ENCODE results near the gene C5orf22. TPM values are rescaled to one million over a fixed set of nuclear protein-coding genes. Genes with fewer than 3 reads are reported as not detected.

The C5orf22 gene
- total and polyA plus RNA-seq, 2 donors (not counting 3 experiments of a cell fraction or from before 2014, with no cell fraction given), result 11.7 to 27.5 TPM

GRCh38 chr5:31516802-31517201 lies 15.3 kb upstream of the C5orf22 start:
- ChIA-PET CTCF (no interaction called here), POLR2A (no interaction called here)
- H3K79me2 ChIP-seq (ENCODE audit: control insufficient read depth, insufficient read depth, low read length), result no peaks in the 10 kb centered on the region
- H3K9me1 ChIP-seq (replicated peaks; ENCODE audit: control insufficient read depth, extremely low read depth, insufficient read depth, low read length), result no peaks in the 10 kb centered on the region
- dilution Hi-C loops (cut with MboI; ENCODE audit: extremely low pct_ligation_motif_present, low sequenced_read_pairs) (no loop called here), intact Hi-C loops (cut with micrococcal nuclease) (no loop called here)
- no peaks in the 10 kb centered on the region for H4K20me1 ChIP-seq (replicated peaks; ENCODE audit: control insufficient read depth, extremely low read depth, insufficient read depth, low read length)
- no peak overlapping the region for H3K27ac ChIP-seq (ENCODE audit: insufficient read depth, low read depth, low read length)
- H3K9me3 ChIP-seq (replicated peaks; ENCODE audit: control insufficient read depth, insufficient read depth, low read length), result no peaks in the 10 kb centered on the region
- peaks cover 10 to 21% of the 10 kb centered on the region in 2 experiments for H3K36me3 ChIP-seq (ENCODE audit: control insufficient read depth in 2 of 2, extremely low read depth in 1 of 2, insufficient read depth in 2 of 2, low read length in 2 of 2)
- H3K4me2 ChIP-seq (ENCODE audit: insufficient read depth, low read length), result no peak overlapping the region
- no peaks in the 10 kb centered on the region for H3K4me1 ChIP-seq (ENCODE audit: control insufficient read depth, extremely low read depth, insufficient read depth, low read length)
- no peak overlapping the region for H3K4me3 ChIP-seq (replicated peaks in 1 of 3; ENCODE audit: insufficient read depth in 1 of 3, low read depth in 1 of 3, low read length in 3 of 3)
- no peak for DNase-seq (ENCODE audit: low read depth, low spot score)
- BruUV-seq (replicated peaks), result no TSS peak
- H3K9ac ChIP-seq (replicated peaks; ENCODE audit: extremely low read depth, insufficient read depth, low read length), result no peak overlapping the region
- no peak for FAIRE-seq
- no peaks in the 10 kb centered on the region for H3K27me3 ChIP-seq (ENCODE audit: control insufficient read depth in 2 of 2, insufficient read depth in 2 of 2, low read length in 2 of 2)
- no peak overlapping the region for H2AFZ ChIP-seq (ENCODE audit: low read depth, low read length)
- TF ChIP-seq MAX (IDR thresholded peaks at IDR 0.05; ENCODE audit: insufficient read depth, insufficient read length) (no peak), JUN (IDR thresholded peaks at IDR 0.05; ENCODE audit: borderline replicate concordance, insufficient read depth, insufficient read length, low read depth) (no peak), CTCF (IDR thresholded peaks at IDR 0.05; ENCODE audit: extremely low read depth in 1 of 2, insufficient read depth in 1 of 2, low read depth in 1 of 2, low read length in 2 of 2) (no peak), FOS (IDR thresholded peaks at IDR 0.05; ENCODE audit: borderline replicate concordance, insufficient read depth, low read length) (no peak), POLR2A (IDR thresholded peaks at IDR 0.05; ENCODE audit: low read depth, low read length) (no peak), MYC (IDR thresholded peaks at IDR 0.05; ENCODE audit: low read depth, low read length) (no peak), POLR2AphosphoS5 (IDR thresholded peaks at IDR 0.05; ENCODE audit: insufficient read depth, low read depth, low read length) (no peak), EZH2 (IDR thresholded peaks at IDR 0.05; ENCODE audit: borderline replicate concordance, low read depth, low read length, severe bottlenecking) (no peak)
